NB4 (cell line): ENCODE measurements around the gene ORMDL2.

ENCODE experiments used
- CTCF ChIP-seq: IDR thresholded peaks from one replicate; pipeline ENCODE4 v1.5.1; 2012; ENCODE audit warnings: low read depth, low read length
- MYC ChIP-seq: IDR thresholded peaks from 2 replicates; pipeline ENCODE4 v1.6.1; 2011; ENCODE audit warnings: low read depth, low read length
- POLR2A ChIP-seq: IDR thresholded peaks from 2 replicates; pipeline ENCODE4 v1.6.1; 2011; ENCODE audit warnings: mild to moderate bottlenecking; ENCODE audit not compliant: insufficient read length; ENCODE audit errors: extremely low read depth
- TF ChIP-seq, protein P1 (sequence below): IDR thresholded peaks from 2 replicates; pipeline ENCODE4 v1.6.1; 2011; ENCODE audit warnings: low read depth, low read length

- TF ChIP-seq CTCF (no peak), POLR2A (no peak), MYC (no peak)
- TF ChIP-seq, protein P1, sequence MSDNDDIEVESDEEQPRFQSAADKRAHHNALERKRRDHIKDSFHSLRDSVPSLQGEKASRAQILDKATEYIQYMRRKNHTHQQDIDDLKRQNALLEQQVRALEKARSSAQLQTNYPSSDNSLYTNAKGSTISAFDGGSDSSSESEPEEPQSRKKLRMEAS = no peak
Measured at GRCh38 chr12:55788546-55788945, 29.3 kb upstream of the ORMDL2 start.
